ENCODE results near the gene KNOP1. TPM values are rescaled to one million over a fixed set of nuclear protein-coding genes. Genes with fewer than 3 reads are reported as not detected.

KNOP1 gene
- total RNA-seq: 8.4 TPM
- long read RNA-seq, full-length matches to known transcripts: 1 of 2 reads
- long read RNA-seq, partial matches to known transcripts: 0 of 2 reads
- long read RNA-seq, other reads (novel, unspliced or antisense): 1 of 2 reads

- intact Hi-C loops (cut with DNase I): loop anchor here (2.0 to 10.0 kb wide), 3 partner anchors 87 to 165 kb away; no protein-coding TSS in a partner anchor
- DNase-seq (ENCODE audit: missing footprints) (peak; percentile 95), ATAC-seq (peak; percentile 95)
Measured at GRCh38 chr16:19717741-19718623, at the start of gene KNOP1, which contains the start of gene IQCK. TSS of gene KNOP1 (minus strand) at chr16:19718227. CDS start at chr16:19715035, 3,192 bp downstream. TSS of gene IQCK (plus strand) at chr16:19718271. CDS start at chr16:19718307, 36 bp downstream.

GRCh38 chr16:19767497-19767896 lies 49.5 kb upstream of the KNOP1 start:
- ATAC-seq (no peak), DNase-seq (ENCODE audit: missing footprints) (no peak)
- intact Hi-C loops (cut with DNase I): no loop called here

GRCh38 chr16:19766988-19767387 lies 49.0 kb upstream of the KNOP1 start:
- intact Hi-C loops (cut with DNase I): no loop called here
- ATAC-seq (no peak), DNase-seq (ENCODE audit: missing footprints) (no peak)

DNA sequence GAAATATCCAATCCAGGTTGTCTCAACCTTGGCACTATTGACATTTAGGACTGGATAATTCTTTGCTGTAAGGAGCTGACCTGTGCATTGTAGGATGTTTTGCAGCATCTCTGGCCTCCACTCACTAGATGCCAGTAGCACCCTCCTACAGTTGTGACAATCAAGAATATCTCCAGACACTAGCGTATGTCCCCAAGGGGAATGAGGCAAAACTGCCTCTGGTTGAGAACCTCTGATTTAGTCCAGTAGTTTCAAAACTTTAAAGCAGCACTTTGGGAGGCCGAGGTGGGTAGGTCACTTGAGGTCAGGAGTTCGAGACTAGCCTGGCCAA lies 48.5 kb upstream of the KNOP1 start:
- DNase-seq (ENCODE audit: missing footprints) (no peak), ATAC-seq (no peak)
- intact Hi-C loops (cut with DNase I): no loop called here

DNA sequence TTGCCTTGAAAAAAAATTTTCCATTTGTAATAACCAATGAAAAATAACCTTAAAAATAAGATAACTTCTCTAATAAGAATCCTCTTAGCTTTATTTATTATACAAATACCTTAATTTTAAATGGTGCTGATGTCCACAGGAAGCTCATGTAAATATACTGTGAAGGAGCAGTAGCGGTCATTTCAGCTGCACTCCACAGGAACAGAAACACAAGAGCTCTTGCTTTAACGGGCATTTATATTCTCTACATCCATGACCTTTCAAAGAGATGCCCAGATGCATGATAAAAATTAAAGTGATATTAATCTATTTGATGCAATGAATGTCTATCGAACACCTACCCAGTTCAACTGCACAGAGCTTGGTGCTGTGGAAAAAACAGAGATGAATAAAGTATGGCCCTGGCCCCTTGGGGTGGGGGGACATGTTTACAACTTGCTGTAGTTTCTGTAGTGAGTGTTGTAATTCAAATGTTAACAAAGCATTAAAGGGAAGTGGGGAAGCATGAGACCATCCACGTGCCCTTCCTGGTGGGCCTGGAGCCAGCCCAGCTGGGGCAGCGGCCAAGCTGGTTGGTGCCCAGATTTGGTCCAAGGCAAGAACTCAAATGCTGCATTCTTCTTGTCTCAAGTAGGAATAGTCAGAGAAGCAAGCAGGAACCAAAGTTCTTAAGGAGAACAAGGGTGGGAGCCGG lies 48.0 kb upstream of the KNOP1 start:
- DNase-seq (ENCODE audit: missing footprints) (peak; percentile 77), ATAC-seq (peak; percentile 60)
- intact Hi-C loops (cut with DNase I): no loop called here

DNA sequence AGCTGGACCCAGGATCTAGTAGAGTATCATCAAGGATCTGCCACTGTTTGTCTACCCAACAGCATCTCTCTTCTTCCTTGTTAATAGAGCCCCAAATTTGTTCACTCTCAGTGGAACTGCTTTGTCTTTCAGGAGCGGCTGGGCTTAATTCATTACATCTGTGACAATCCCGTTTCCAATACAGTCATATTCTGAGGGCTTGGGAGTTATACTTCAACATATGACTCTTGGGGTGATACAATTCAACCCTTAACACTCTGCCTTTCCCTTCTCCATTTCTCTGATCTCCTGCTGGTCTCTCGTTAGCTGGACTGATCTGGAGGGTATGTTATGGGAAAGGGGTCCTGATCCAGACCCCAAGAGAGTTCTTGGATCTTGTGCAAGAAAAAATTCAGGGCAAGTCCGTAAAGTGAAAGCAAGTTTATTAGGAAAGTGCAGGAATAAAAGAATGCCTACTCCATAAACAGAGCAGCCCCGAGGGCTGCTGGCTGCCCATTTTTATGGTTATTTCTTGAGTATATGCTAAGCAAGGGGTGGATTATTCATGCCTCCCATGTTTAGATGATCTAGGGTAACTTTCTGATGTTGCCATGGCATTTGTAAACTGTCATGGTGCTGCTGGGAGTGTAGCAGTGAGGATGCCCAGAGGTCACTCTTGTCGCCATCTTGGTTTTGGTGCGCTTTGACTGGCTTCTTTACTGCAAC lies 42.5 kb upstream of the KNOP1 start:
- no peak for DNase-seq (ENCODE audit: missing footprints)
- intact Hi-C loops (cut with DNase I): loop anchor here (5.0 kb wide), 1 partner anchor 47 kb away; no protein-coding TSS in a partner anchor
- no peak for ATAC-seq

DNA sequence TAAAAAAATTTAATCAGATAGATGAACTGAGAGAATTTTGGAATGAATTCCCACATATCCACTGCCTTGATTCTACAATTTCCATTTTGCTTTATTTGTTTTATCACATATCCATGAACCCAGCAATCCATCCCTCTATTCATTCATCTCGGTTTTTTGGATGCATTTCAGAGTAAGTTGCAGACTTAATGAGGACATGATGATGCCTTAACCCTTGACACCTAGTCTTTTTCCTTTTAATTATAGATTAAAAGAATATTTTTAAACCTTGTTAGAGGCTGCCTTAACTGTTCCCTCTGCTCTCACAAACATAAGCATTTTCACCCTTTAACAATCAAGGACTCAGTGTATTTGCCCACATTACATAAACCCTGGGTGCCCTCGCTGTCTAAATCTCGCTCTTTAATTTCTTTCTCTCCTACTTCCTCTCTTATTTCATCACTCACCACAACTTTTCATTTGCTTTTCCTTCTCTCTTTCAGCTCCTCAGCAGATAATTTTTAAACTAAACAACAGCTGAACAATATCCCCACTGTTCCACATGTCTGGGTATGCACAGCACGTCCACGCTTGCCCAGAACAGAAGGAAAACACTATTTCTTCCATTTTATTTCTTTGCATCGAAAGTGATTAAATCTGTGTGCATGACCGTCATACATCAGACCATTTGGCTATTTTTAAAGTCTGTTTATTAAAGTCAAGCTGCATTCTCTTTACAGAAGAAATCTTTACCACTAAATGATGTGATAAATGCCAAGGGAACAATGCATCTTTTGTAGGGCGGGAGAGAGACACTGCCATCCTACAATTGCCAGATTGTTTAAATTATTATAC lies 40.0 kb upstream of the KNOP1 start:
- intact Hi-C loops (cut with DNase I): no loop called here
- ATAC-seq (no peak), DNase-seq (ENCODE audit: missing footprints) (no peak)

- ATAC-seq (no peak), DNase-seq (ENCODE audit: missing footprints) (no peak)
- intact Hi-C loops (cut with DNase I): no loop called here
Measured at GRCh38 chr16:19757026-19757425, 39.0 kb upstream of the KNOP1 start.

GRCh38 chr16:19755268-19755667 lies 37.2 kb upstream of the KNOP1 start:
- DNase-seq (ENCODE audit: missing footprints) (no peak), ATAC-seq (no peak)
- intact Hi-C loops (cut with DNase I): no loop called here

DNA sequence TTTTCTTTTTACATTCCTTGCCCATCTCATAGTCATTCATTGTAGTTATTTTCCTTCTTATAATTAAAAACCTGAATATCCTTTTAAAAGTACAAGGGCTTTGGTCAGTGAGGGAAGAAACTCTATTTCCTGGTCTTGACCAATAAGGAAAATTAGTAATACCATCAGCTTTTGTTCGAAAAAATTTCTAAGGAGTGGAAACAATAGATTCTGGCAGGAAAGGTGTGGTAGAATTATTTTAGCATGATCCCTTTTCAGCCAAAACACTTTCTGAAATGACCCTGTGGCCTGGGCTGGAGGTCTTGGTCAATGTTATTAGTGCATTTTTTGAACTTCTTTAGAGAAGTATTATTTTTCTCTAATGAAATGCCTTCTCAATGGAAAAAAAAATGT lies 36.6 kb upstream of the KNOP1 start:
- DNase-seq (ENCODE audit: missing footprints) (no peak), ATAC-seq (no peak)
- intact Hi-C loops (cut with DNase I): no loop called here

- peak; percentile 10 for ATAC-seq
- DNase-seq (ENCODE audit: missing footprints): no peak
- intact Hi-C loops (cut with DNase I): no loop called here
Measured at GRCh38 chr16:19753815-19754643, 36.0 kb upstream of the KNOP1 start.

GRCh38 chr16:19751478-19752385 lies 33.7 kb upstream of the KNOP1 start:
- ATAC-seq: no peak
- DNase-seq (ENCODE audit: missing footprints): no peak
- intact Hi-C loops (cut with DNase I): no loop called here

- ATAC-seq (no peak), DNase-seq (ENCODE audit: missing footprints) (no peak)
- intact Hi-C loops (cut with DNase I): no loop called here
Measured at GRCh38 chr16:19749571-19750080, 31.6 kb upstream of the KNOP1 start.

GRCh38 chr16:19748389-19749168 lies 30.6 kb upstream of the KNOP1 start:
- intact Hi-C loops (cut with DNase I): no loop called here
- no peak for DNase-seq (ENCODE audit: missing footprints)
- no peak for ATAC-seq

DNA sequence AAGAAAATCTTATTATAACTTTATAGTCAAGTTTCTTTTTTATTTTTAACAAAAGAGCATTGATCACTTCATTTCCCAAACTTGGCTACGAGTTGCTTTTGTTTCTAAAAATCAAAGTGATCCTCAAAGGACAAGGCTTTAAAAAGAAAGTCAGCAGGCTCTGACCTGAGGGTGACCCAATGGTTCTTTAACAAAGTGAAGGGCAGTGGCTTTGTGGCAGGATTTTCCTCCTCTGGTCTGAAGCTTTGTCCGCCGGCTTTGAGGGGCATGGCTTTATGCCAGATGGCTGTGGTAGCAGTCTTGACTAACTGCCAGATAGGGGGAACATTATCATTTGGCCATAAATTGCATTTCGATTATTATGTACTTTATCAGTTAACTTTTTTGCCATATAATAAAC lies 28.5 kb upstream of the KNOP1 start:
- DNase-seq (ENCODE audit: missing footprints) (no peak), ATAC-seq (no peak)
- intact Hi-C loops (cut with DNase I): no loop called here
